Neural progenitor cell (in vitro differentiated cells): Measurements from ENCODE around the gene TCFL5. TPM values are rescaled to one million over a fixed set of nuclear protein-coding genes. Genes with fewer than 3 reads are reported as not detected.

Source experiments
- DNase-seq: peaks from one replicate; pipeline ENCODE4 v3.0.0-alpha.2; 2016; ENCODE audit warnings: low spot score
- H2AFZ ChIP-seq: fragments of 200-600 bp; sonication (generic); replicated peaks from 2 replicates; pipeline ENCODE4 v1.6.1; 2016; ENCODE audit warnings: antibody characterized with exemption
- H3F3A ChIP-seq: fragments of 200-600 bp; sonication (generic); 2 replicates; pipeline ENCODE4 v1.6.1; 2016; ENCODE audit warnings: antibody characterized with exemption, low read depth
- H3K27ac ChIP-seq: fragments of 200-600 bp; sonication (generic); 2 replicates; pipeline ENCODE4 v1.5.1; 2016; ENCODE audit warnings: mild to moderate bottlenecking
- H3K27me3 ChIP-seq: fragments of 200-600 bp; sonication (generic); 2 replicates; pipeline ENCODE4 v1.6.1; 2016; ENCODE audit warnings: mild to moderate bottlenecking, moderate library complexity
- H3K36me3 ChIP-seq: fragments of 200-600 bp; sonication (generic); 2 replicates; pipeline ENCODE4 v1.5.1; 2016
- H3K4me1 ChIP-seq: fragments of 200-600 bp; sonication (generic); 2 replicates; pipeline ENCODE4 v1.6.1; 2016; ENCODE audit warnings: mixed run types
- H3K4me2 ChIP-seq: fragments of 200-600 bp; sonication (generic); 2 replicates; pipeline ENCODE4 v1.6.1; 2016
- H3K4me3 ChIP-seq: fragments of 200-600 bp; sonication (generic); 2 replicates; pipeline ENCODE4 v1.5.1; 2016
- H3K79me2 ChIP-seq: fragments of 200-600 bp; sonication (generic); 2 replicates; pipeline ENCODE4 v1.6.1; 2016; ENCODE audit warnings: low read depth
- H3K9ac ChIP-seq: fragments of 200-600 bp; sonication (generic); 2 replicates; pipeline ENCODE4 v1.6.1; 2016
- H3K9me3 ChIP-seq: fragments of 200-600 bp; sonication (generic); 2 replicates; pipeline ENCODE4 v1.5.1; 2016; ENCODE audit warnings: low read depth
- H4K20me1 ChIP-seq: fragments of 200-600 bp; sonication (generic); 2 replicates; pipeline ENCODE4 v1.6.1; 2016; ENCODE audit warnings: low read depth
- H3K27ac Mint-ChIP-seq: 3 replicates; pipeline ENCODE4 v1.8.0; 2021; ENCODE audit warnings: mixed read lengths
- H3K27me3 Mint-ChIP-seq: 2 replicates; pipeline ENCODE4 v1.8.0; 2022; ENCODE audit warnings: low read depth, mild to moderate bottlenecking, inconsistent platforms, moderate library complexity, mixed read lengths; ENCODE audit not compliant: insufficient read depth
- H3K36me3 Mint-ChIP-seq: 3 replicates; pipeline ENCODE4 v1.8.0; 2021; ENCODE audit warnings: mixed read lengths
- H3K4me1 Mint-ChIP-seq: 3 replicates; pipeline ENCODE4 v1.8.0; 2021; ENCODE audit warnings: mixed read lengths
- H3K4me3 Mint-ChIP-seq: 3 replicates; pipeline ENCODE4 v1.8.0; 2021; ENCODE audit warnings: mild to moderate bottlenecking, moderate library complexity, mixed read lengths
- H3K9me3 Mint-ChIP-seq: 3 replicates; pipeline ENCODE4 v1.8.0; 2020; ENCODE audit warnings: mixed read lengths
- CTCF ChIP-seq: fragments of 200-600 bp; sonication (generic); IDR thresholded peaks from 2 replicates; pipeline ENCODE4 v1.5.1; 2017; ENCODE audit warnings: antibody characterized with exemption, mild to moderate bottlenecking
- EZH2 ChIP-seq: fragments of 200-600 bp; sonication (generic); IDR thresholded peaks from 2 replicates; pipeline ENCODE4 v1.6.1; 2017; ENCODE audit warnings: antibody characterized with exemption, mild to moderate bottlenecking, moderate library complexity
- EZH2phosphoT487 ChIP-seq: fragments of 200-600 bp; sonication (generic); IDR thresholded peaks from 2 replicates; pipeline ENCODE4 v1.6.1; 2017; ENCODE audit warnings: antibody characterized with exemption
- total RNA-seq: library from RNA; depleted of rRNA; stranded (reverse); fragments of >200 nt; gene quantifications from 2 replicates; pipeline ENCODE4 v1.2.3, GENCODE V29; 2015; ENCODE audit warnings: low replicate concordance

TCFL5 gene
- total RNA-seq, 1 donor from 2014 or later, result 36.3 TPM

DNA sequence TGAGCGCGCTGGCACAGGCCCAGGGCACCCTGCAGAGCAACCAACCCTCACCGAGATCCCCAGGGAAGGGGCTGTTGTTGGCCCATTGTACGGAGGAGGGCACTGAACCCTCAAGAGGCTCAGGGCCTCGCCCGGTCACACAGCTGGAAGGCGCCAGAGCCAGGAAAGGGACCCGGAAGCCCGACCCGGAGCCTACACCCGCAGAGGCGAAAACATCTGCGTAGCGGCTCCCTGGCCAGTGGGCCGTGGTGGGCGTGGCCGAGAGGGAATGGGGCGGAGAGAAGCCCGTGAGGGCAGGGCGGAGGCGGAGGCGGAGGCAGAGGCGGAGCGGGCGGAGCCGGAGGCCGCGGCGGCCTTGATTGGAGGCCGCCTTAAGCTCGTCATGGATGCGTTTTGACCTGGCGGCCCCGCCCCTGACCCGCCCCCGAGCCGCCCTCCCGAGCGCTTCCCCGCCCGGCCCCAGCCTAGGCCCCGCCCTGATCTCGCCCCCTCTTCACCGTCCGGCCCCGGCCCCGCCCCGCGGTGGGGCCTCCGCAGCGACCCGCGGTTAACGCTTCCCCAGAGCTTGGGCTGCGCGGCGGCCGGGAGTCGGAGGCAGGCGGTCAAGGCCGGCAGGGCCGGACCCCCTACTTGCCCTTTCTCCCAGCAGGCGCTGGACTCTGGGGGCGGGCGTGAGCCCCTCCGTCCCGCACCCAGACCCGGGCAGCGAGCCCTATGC, 67.5 kb downstream of the TCFL5 start:
- peak; percentile 98 for DNase-seq
- TF ChIP-seq EZH2 (no peak), CTCF (no peak), EZH2phosphoT487 (no peak)
- Mint-ChIP-seq H3K36me3 (peaks cover 9% of the 10 kb centered on the region), H3K4me1 (peaks cover 17% of the 10 kb centered on the region), H3K27me3 (peaks cover 14% of the 10 kb centered on the region), H3K27ac (no peak overlapping the region), H3K4me3 (peak overlapping the region; percentile 84), H3K9me3 (no peaks in the 10 kb centered on the region)
- peaks cover 15% of the 10 kb centered on the region for H4K20me1 ChIP-seq
- H3K4me2 ChIP-seq, result peak overlapping the region; percentile 74
- no peaks in the 10 kb centered on the region for H3K36me3 ChIP-seq
- H3K9me3 ChIP-seq, result no peaks in the 10 kb centered on the region
- H3K4me3 ChIP-seq, result peak overlapping the region; percentile 72
- no peak overlapping the region for H2AFZ ChIP-seq
- H3K9ac ChIP-seq, result no peak overlapping the region
- no peaks in the 10 kb centered on the region for H3K79me2 ChIP-seq
- H3K27me3 ChIP-seq, result peaks cover 41% of the 10 kb centered on the region
- H3F3A ChIP-seq, result peaks cover 20% of the 10 kb centered on the region
- H3K27ac ChIP-seq, result no peak overlapping the region
- H3K4me1 ChIP-seq, result peaks cover 14% of the 10 kb centered on the region

DNA sequence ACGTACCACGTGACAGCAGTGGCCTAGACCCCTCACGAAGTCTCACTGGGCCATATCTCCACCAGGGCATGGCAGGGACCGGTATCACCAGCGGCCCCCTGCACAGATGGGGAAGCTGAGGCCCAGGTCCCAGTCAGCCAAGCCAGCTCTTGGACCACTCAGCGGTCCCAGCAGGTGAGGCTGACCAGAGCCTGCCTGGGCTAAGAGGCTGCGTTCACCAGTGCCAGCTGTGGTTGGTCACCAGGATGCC, 67.9 kb downstream of the TCFL5 start:
- peaks cover 41% of the 10 kb centered on the region for H3K27me3 ChIP-seq
- H3K27ac ChIP-seq, result no peak overlapping the region
- peaks cover 17% of the 10 kb centered on the region for H3K4me1 Mint-ChIP-seq
- TF ChIP-seq CTCF (no peak), EZH2 (no peak), EZH2phosphoT487 (no peak)
- H3K4me1 ChIP-seq, result peaks cover 14% of the 10 kb centered on the region
- no peaks in the 10 kb centered on the region for H3K9me3 ChIP-seq
- H3K36me3 ChIP-seq, result no peaks in the 10 kb centered on the region
- H3K36me3 Mint-ChIP-seq, result peaks cover 8% of the 10 kb centered on the region
- no peaks in the 10 kb centered on the region for H3K79me2 ChIP-seq
- peaks cover 20% of the 10 kb centered on the region for H3F3A ChIP-seq
- H3K4me3 ChIP-seq, result peak overlapping the region; percentile 30
- no peak overlapping the region for H3K27ac Mint-ChIP-seq
- H4K20me1 ChIP-seq, result peaks cover 15% of the 10 kb centered on the region
- H3K9me3 Mint-ChIP-seq, result no peaks in the 10 kb centered on the region
- DNase-seq, result no peak
- H3K9ac ChIP-seq, result no peak overlapping the region
- peak overlapping the region; percentile 59 for H3K4me2 ChIP-seq
- no peak overlapping the region for H2AFZ ChIP-seq
- peak overlapping the region; percentile 65 for H3K4me3 Mint-ChIP-seq
- H3K27me3 Mint-ChIP-seq, result peaks cover 14% of the 10 kb centered on the region

DNA sequence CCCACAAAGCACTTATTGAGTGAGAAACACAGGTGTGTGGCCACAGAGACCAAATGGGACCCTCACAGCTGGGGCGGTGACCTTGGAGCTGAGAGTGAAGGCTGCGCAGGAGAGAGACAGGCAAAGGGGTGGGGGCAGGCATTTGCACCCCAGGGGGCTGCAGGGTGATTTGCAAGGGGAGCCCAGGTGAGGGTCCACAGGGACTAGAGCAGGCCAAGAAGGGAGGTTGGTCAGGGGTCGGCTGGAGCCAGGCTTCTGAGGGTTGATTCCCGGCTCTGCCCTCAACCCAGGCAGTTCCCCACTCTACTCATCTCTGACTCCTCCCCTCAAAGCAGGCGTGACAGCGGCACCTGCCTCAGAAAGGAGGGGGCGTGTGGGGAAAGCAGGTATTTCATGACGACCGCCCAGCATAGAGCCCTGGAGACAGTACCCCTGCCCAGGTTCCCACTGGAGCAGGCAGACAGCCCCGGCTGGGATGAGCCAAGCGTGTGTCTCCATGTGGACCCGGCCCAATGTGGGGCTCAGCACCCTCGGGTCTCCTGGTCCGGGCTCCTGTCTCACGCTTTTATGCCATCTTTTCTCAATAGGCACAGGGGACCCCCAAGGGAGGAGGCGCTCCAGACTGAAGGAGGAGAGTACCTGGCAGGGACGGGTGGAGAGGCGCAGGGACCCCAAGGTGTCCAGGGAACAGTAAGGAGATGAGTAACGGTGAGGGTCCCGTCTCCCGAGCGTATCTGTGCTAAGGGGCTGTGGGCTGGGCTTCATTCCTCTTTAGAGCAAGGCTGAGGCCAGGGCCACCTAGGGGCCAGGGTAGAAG, 68.5 kb downstream of the TCFL5 start:
- no peaks in the 10 kb centered on the region for H3K9me3 ChIP-seq
- Mint-ChIP-seq H3K4me1 (peaks cover 21% of the 10 kb centered on the region), H3K27me3 (peaks cover 14% of the 10 kb centered on the region), H3K27ac (no peak overlapping the region), H3K4me3 (peak overlapping the region; percentile 64), H3K9me3 (no peaks in the 10 kb centered on the region), H3K36me3 (peaks cover 4% of the 10 kb centered on the region)
- H3K27me3 ChIP-seq, result peaks cover 41% of the 10 kb centered on the region
- DNase-seq, result no peak
- H3K4me1 ChIP-seq, result peaks cover 14% of the 10 kb centered on the region
- H3K4me3 ChIP-seq, result no peak overlapping the region
- no peaks in the 10 kb centered on the region for H3K36me3 ChIP-seq
- H3F3A ChIP-seq, result peaks cover 20% of the 10 kb centered on the region
- no peak overlapping the region for H3K27ac ChIP-seq
- no peak overlapping the region for H3K9ac ChIP-seq
- H4K20me1 ChIP-seq, result peaks cover 15% of the 10 kb centered on the region
- H3K4me2 ChIP-seq, result no peak overlapping the region
- H3K79me2 ChIP-seq, result no peaks in the 10 kb centered on the region
- TF ChIP-seq CTCF (no peak), EZH2 (no peak), EZH2phosphoT487 (no peak)
- H2AFZ ChIP-seq, result no peak overlapping the region
